ENCODE data around the gene OVCH1.

The OVCH1 gene

GRCh38 chr12:29426498-29426897 lies 71.0 kb downstream of the OVCH1 start:
- Histone ChIP-seq H3K9me2 (replicated peaks; ENCODE audit: control insufficient read depth, low read length) (no peaks in the 10 kb centered on the region), H3K9me3 (ENCODE audit: control insufficient read depth, insufficient read depth, low read length) (no peaks in the 10 kb centered on the region), H3F3A (ENCODE audit: control insufficient read depth, insufficient read depth) (no peaks in the 10 kb centered on the region), H3K36me3 (ENCODE audit: control insufficient read depth, low read length) (no peaks in the 10 kb centered on the region), H3K4me3 (ENCODE audit: low read length) (no peak overlapping the region), H3K27ac (ENCODE audit: low read depth, low read length) (no peak overlapping the region), H3K79me2 (ENCODE audit: control insufficient read depth, low read length) (no peaks in the 10 kb centered on the region), H3K4me1 (ENCODE audit: control insufficient read depth, low read length) (no peaks in the 10 kb centered on the region), H4K20me1 (ENCODE audit: control insufficient read depth, insufficient read depth, low read depth, low read length) (no peaks in the 10 kb centered on the region), H3K4me2 (ENCODE audit: low read length) (no peak overlapping the region), H3K27me3 (ENCODE audit: control insufficient read depth, low read length) (no peaks in the 10 kb centered on the region)
- TF ChIP-seq EZH2phosphoT487 (IDR thresholded peaks at IDR 0.05; ENCODE audit: borderline replicate concordance, low read length) (no peak), CTCF (IDR thresholded peaks at IDR 0.05; ENCODE audit: low read depth, low read length, poor library complexity, severe bottlenecking) (no peak)

- no peak overlapping the region for H3K27ac ChIP-seq (ENCODE audit: low read depth, low read length)
- no peaks in the 10 kb centered on the region for H3F3A ChIP-seq (ENCODE audit: control insufficient read depth, insufficient read depth)
- H4K20me1 ChIP-seq (ENCODE audit: control insufficient read depth, insufficient read depth, low read depth, low read length) = no peaks in the 10 kb centered on the region
- no peaks in the 10 kb centered on the region for H3K79me2 ChIP-seq (ENCODE audit: control insufficient read depth, low read length)
- H3K36me3 ChIP-seq (ENCODE audit: control insufficient read depth, low read length) = no peaks in the 10 kb centered on the region
- H3K9me3 ChIP-seq (ENCODE audit: control insufficient read depth, insufficient read depth, low read length) = no peaks in the 10 kb centered on the region
- H3K4me1 ChIP-seq (ENCODE audit: control insufficient read depth, low read length) = no peaks in the 10 kb centered on the region
- TF ChIP-seq CTCF (IDR thresholded peaks at IDR 0.05; ENCODE audit: low read depth, low read length, poor library complexity, severe bottlenecking) (no peak), EZH2phosphoT487 (IDR thresholded peaks at IDR 0.05; ENCODE audit: borderline replicate concordance, low read length) (no peak)
- H3K4me2 ChIP-seq (ENCODE audit: low read length) = no peak overlapping the region
- no peaks in the 10 kb centered on the region for H3K27me3 ChIP-seq (ENCODE audit: control insufficient read depth, low read length)
- no peak overlapping the region for H3K4me3 ChIP-seq (ENCODE audit: low read length)
- H3K9me2 ChIP-seq (replicated peaks; ENCODE audit: control insufficient read depth, low read length) = no peaks in the 10 kb centered on the region
Measured at GRCh38 chr12:29425722-29426121, 71.8 kb downstream of the OVCH1 start.

GRCh38 chr12:29416748-29417147 lies 80.7 kb downstream of the OVCH1 start:
- Histone ChIP-seq H3K27me3 (ENCODE audit: control insufficient read depth, low read length) (no peaks in the 10 kb centered on the region), H3K27ac (ENCODE audit: low read depth, low read length) (no peak overlapping the region), H3K79me2 (ENCODE audit: control insufficient read depth, low read length) (no peaks in the 10 kb centered on the region), H3K4me3 (ENCODE audit: low read length) (no peak overlapping the region), H4K20me1 (ENCODE audit: control insufficient read depth, insufficient read depth, low read depth, low read length) (no peaks in the 10 kb centered on the region), H3K4me1 (ENCODE audit: control insufficient read depth, low read length) (no peaks in the 10 kb centered on the region), H3F3A (ENCODE audit: control insufficient read depth, insufficient read depth) (no peaks in the 10 kb centered on the region), H3K36me3 (ENCODE audit: control insufficient read depth, low read length) (no peaks in the 10 kb centered on the region), H3K9me3 (ENCODE audit: control insufficient read depth, insufficient read depth, low read length) (no peaks in the 10 kb centered on the region), H3K4me2 (ENCODE audit: low read length) (no peak overlapping the region), H3K9me2 (replicated peaks; ENCODE audit: control insufficient read depth, low read length) (no peaks in the 10 kb centered on the region)
- no peak for TF ChIP-seq EZH2phosphoT487 (IDR thresholded peaks at IDR 0.05; ENCODE audit: borderline replicate concordance, low read length)
- no peak for TF ChIP-seq CTCF (IDR thresholded peaks at IDR 0.05; ENCODE audit: low read depth, low read length, poor library complexity, severe bottlenecking)

- Histone ChIP-seq H3K4me2 (ENCODE audit: low read length) (no peak overlapping the region), H3K27me3 (ENCODE audit: control insufficient read depth, low read length) (no peaks in the 10 kb centered on the region), H3K36me3 (ENCODE audit: control insufficient read depth, low read length) (no peaks in the 10 kb centered on the region), H3K4me3 (ENCODE audit: low read length) (no peak overlapping the region), H4K20me1 (ENCODE audit: control insufficient read depth, insufficient read depth, low read depth, low read length) (no peaks in the 10 kb centered on the region), H3K4me1 (ENCODE audit: control insufficient read depth, low read length) (no peaks in the 10 kb centered on the region), H3K9me3 (ENCODE audit: control insufficient read depth, insufficient read depth, low read length) (no peaks in the 10 kb centered on the region), H3F3A (ENCODE audit: control insufficient read depth, insufficient read depth) (no peaks in the 10 kb centered on the region), H3K27ac (ENCODE audit: low read depth, low read length) (no peak overlapping the region), H3K9me2 (replicated peaks; ENCODE audit: control insufficient read depth, low read length) (no peaks in the 10 kb centered on the region), H3K79me2 (ENCODE audit: control insufficient read depth, low read length) (no peaks in the 10 kb centered on the region)
- TF ChIP-seq CTCF (IDR thresholded peaks at IDR 0.05; ENCODE audit: low read depth, low read length, poor library complexity, severe bottlenecking) (no peak), EZH2phosphoT487 (IDR thresholded peaks at IDR 0.05; ENCODE audit: borderline replicate concordance, low read length) (no peak)
Measured at GRCh38 chr12:29415111-29415510, 82.4 kb downstream of the OVCH1 start.
